Measurements from ENCODE around the gene RFX2.

DNA sequence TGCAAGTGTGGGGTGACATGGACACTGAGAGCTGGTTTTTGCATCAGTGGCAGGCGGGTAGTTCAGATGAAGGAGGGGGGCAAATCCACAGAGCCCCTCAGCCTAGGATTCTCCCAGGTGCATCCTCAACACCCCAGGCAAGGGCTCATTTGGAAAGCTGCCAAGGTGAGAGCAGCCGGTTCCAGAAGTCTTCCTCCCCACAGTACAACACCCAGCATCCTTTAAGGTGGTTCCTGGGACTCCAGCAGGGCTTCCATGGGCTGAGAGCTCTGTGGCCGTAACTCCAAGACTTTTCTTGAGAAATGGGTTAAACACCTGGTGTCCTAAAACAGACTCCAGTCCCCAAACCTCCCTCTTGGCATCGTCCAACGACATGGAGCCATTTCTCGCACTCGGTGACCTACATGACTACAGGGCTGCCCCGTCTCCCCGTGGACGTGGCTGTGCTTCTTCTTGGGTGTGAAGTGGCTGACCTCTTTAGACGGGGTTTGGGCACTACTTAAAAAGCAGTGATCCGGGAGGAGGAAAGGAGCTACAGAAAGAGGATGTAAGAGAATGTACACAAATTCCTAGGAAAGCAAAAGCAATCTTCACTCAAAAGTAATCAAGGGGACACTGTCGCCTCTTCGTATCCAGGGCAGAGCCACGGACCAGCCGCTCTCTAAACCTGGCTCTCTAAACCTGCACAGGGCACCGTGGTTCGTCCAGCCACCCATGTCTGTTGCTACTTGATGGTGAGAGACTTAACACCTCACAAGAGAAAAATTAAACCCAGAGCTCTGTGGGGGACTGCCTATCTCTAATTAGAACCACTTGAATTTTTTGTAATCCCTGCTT lies 157.9 kb downstream of the RFX2 start:
- TF ChIP-seq EZH2phosphoT487 (IDR thresholded peaks at IDR 0.05): no peak
- TF ChIP-seq, protein P1, sequence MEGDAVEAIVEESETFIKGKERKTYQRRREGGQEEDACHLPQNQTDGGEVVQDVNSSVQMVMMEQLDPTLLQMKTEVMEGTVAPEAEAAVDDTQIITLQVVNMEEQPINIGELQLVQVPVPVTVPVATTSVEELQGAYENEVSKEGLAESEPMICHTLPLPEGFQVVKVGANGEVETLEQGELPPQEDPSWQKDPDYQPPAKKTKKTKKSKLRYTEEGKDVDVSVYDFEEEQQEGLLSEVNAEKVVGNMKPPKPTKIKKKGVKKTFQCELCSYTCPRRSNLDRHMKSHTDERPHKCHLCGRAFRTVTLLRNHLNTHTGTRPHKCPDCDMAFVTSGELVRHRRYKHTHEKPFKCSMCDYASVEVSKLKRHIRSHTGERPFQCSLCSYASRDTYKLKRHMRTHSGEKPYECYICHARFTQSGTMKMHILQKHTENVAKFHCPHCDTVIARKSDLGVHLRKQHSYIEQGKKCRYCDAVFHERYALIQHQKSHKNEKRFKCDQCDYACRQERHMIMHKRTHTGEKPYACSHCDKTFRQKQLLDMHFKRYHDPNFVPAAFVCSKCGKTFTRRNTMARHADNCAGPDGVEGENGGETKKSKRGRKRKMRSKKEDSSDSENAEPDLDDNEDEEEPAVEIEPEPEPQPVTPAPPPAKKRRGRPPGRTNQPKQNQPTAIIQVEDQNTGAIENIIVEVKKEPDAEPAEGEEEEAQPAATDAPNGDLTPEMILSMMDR (IDR thresholded peaks at IDR 0.05): no peak
